SH-SY5Y (cell line): Measurements from ENCODE around the gene MORC2.

Experiments used
- GATA2 ChIP-seq: IDR thresholded peaks from 2 replicates; pipeline ENCODE4 v1.6.1; 2011; ENCODE audit warnings: mild to moderate bottlenecking, low read depth, low read length
- GATA3 ChIP-seq: IDR thresholded peaks from 2 replicates; pipeline ENCODE4 v1.6.1; 2011; ENCODE audit warnings: low read depth, mild to moderate bottlenecking, low read length, moderate library complexity

- TF ChIP-seq GATA3 (no peak), GATA2 (no peak)
Observed at GRCh38 chr22:30968015-30968923, at the start of gene MORC2.
